ENCODE results near the gene UBL5.
"Not testable (repeated sequence)": the region's sequence is repeated elsewhere in the genome, so short reads cannot be mapped to it uniquely, and the experiment has no call there.

UBL5 gene

DNA sequence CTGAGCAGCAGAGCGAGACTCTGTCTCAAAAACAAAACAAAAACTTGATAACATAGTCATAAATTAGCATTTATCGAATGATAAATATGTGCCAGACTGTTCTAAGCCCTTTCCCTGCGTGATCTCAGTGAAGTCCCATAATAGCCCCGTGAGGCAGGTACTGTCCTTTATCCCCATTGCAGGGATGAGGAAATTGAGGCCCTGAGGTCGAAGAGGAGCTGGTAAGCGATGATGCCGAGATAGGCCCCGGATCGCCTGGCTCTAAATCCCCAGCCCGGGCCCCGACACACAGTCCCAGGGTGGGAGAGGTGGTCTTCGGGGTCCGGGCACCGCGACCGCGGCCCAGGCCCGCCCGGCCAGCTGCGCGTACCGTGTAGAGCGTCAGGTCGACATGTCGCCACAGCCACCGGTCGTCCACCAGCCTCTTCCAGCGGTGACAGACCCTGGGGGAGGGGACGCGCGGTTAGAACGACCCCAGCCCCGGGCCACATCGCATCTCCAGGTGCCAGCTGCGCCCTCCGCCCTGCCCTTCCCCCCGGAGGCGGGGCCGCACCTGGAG lies 9.5 kb upstream of the UBL5 start:
- no peak for DNase-seq (ENCODE audit: low read depth)
- TF ChIP-seq, protein P1, sequence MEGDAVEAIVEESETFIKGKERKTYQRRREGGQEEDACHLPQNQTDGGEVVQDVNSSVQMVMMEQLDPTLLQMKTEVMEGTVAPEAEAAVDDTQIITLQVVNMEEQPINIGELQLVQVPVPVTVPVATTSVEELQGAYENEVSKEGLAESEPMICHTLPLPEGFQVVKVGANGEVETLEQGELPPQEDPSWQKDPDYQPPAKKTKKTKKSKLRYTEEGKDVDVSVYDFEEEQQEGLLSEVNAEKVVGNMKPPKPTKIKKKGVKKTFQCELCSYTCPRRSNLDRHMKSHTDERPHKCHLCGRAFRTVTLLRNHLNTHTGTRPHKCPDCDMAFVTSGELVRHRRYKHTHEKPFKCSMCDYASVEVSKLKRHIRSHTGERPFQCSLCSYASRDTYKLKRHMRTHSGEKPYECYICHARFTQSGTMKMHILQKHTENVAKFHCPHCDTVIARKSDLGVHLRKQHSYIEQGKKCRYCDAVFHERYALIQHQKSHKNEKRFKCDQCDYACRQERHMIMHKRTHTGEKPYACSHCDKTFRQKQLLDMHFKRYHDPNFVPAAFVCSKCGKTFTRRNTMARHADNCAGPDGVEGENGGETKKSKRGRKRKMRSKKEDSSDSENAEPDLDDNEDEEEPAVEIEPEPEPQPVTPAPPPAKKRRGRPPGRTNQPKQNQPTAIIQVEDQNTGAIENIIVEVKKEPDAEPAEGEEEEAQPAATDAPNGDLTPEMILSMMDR (IDR thresholded peaks at IDR 0.05; ENCODE audit: control insufficient read depth, insufficient read depth, low read depth, low read length, missing control alignments) = no peak

DNA sequence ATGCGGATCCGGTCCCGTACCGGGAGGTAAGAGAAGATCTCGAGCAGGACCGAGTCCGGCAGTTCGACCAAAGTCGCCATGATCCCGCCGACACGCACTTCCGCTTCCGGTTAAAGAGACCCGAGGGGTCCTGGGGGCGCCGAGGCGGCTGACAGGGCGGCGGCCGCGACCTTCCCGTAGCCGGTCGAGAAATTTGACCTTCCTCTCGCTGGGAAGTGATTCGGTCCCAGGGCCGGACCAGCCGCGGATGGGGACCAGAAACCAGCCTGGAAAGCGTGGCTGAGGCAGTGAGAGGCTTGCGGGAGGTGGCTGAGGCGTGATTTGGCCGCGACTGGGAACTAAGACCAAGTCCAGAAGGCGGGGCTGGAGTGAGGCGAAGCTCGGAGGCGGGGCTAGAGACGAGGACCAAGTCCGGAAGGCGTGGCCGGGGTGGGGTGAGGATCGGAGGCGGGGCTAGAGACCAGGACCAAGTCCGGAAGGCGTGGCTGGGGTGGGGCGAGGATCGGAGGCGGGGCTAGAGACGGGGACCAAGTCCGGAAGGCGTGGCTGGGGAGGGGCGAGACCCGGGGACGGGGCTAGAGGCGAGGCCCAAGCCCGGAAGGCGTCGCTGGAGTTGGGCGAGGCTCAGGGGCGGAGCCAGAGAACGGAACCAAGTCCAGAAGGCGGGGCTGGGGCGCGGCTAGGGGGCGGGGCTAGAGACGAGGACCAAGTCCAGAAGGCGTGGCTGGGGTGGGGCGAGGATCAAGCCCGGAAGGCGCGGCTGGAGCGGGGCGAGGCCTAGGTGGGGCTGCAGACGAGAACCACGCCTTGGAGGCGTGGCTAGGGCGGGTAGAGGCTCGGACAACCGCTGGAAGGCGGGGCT lies 8.8 kb upstream of the UBL5 start, which contains the start of gene FBXL12:
TSS of gene FBXL12 (minus strand) at position 346 of the 862 bp plus-strand sequence. CDS start at position 80, 266 bp downstream.
- DNase-seq (ENCODE audit: low read depth) = peak; percentile 98
- TF ChIP-seq, protein P1 (IDR thresholded peaks at IDR 0.05; ENCODE audit: control insufficient read depth, insufficient read depth, low read depth, low read length, missing control alignments) = no peak
- H3K4me3 ChIP-seq (ENCODE audit: control insufficient read depth, low read depth, low read length) = peak within 1 kb of the TSS; percentile 90

More for the DNA sequence above, 9.5 kb upstream of the UBL5 start:
- H3K4me3 ChIP-seq (ENCODE audit: control insufficient read depth, low read depth, low read length) = peak overlapping the region; percentile 90

DNA sequence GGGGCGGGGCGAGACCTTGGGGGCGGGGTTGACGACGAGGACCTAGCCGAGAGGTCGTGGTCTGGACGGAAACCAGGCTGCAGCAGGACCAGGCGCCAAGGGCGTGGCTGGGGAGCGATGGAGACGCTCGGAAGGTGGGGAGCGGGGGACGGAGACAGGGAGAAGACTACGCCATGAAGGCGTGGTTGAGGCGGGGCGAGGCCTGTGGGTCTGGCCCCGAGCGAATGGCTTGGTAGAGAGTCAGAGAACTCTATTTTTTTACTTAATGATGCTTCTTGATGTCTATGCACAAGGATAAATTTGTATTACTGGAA lies 8.2 kb upstream of the UBL5 start:
- no peak for DNase-seq (ENCODE audit: low read depth)
- TF ChIP-seq, protein P1 (IDR thresholded peaks at IDR 0.05; ENCODE audit: control insufficient read depth, insufficient read depth, low read depth, low read length, missing control alignments) = no peak

DNA sequence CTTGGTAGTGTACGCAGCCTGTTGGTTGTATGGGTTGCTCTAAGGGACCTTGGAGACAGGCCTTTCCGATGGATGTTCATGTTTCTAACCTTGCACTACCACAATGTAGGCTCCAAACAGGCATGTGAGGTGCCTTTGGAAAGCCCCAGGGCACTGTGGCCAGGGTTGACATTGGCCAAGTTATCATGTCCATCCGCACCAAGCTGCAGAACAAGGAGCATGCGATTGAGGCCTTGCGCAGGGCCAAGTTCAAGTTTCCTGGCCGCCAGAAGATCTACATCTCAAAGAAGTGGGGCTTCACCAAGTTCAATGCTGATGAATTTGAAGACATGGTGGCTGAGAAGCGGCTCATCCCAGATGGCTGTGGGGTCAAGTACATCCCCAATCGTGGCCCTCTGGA lies 7.7 kb upstream of the UBL5 start:
- H3K4me3 ChIP-seq (ENCODE audit: control insufficient read depth, low read depth, low read length); DNase-seq (ENCODE audit: low read depth): not testable (repeated sequence)

More for the DNA sequence above, 8.2 kb upstream of the UBL5 start:
- H3K4me3 ChIP-seq (ENCODE audit: control insufficient read depth, low read depth, low read length) = peak overlapping the region; percentile 42

DNA sequence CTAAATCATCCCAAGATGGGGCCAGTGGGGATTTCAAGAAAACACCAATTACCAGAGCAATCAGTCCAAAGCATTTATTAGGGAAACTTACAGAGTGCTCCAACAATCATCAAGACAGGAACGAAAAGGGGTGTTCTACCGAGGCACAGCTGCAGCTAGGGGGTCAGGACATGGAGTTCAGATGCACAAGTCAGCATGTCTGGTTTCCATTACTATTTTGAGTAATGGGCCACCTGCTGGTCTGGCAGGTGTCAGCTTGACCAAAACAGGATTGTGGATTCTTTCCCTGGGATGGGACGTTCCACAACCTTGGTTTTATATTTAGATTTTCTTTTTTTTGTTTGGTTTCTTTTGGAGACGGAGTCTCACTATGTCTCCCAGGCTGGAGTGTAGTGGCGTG lies 3.9 kb upstream of the UBL5 start:
- H3K4me3 ChIP-seq (ENCODE audit: control insufficient read depth, low read depth, low read length) = no peak overlapping the region
- TF ChIP-seq, protein P1 (IDR thresholded peaks at IDR 0.05; ENCODE audit: control insufficient read depth, insufficient read depth, low read depth, low read length, missing control alignments) = no peak

DNA sequence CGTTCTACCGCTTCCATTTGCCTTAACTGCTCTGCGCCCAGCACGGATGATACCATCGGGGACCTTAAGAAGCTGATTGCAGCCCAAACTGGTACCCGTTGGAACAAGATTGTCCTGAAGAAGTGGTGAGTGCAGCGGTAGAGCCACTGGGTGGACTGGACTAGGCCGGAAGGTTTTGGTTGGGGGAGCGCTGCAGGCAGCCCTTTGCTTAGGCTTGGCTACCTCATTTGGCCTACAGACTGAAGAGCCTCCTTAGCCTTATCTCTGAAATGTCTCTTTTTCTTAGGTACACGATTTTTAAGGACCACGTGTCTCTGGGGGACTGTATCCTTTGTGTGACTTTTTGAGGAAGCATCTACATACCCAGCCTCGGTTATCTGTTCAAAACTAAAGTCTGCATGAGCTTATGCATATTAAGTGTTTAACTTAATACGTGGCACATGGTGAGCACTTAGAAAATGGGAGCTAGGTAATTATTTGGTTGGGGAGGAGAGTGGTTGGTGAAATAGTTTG lies 889 bp downstream of the UBL5 start:
- TF ChIP-seq, protein P1 (IDR thresholded peaks at IDR 0.05; ENCODE audit: control insufficient read depth, insufficient read depth, low read depth, low read length, missing control alignments) = no peak
- no peak for DNase-seq (ENCODE audit: low read depth)
- H3K4me3 ChIP-seq (ENCODE audit: control insufficient read depth, low read depth, low read length) = peak overlapping the region; percentile 99

More for the DNA sequence above, 3.9 kb upstream of the UBL5 start:
- no peak for DNase-seq (ENCODE audit: low read depth)

DNA sequence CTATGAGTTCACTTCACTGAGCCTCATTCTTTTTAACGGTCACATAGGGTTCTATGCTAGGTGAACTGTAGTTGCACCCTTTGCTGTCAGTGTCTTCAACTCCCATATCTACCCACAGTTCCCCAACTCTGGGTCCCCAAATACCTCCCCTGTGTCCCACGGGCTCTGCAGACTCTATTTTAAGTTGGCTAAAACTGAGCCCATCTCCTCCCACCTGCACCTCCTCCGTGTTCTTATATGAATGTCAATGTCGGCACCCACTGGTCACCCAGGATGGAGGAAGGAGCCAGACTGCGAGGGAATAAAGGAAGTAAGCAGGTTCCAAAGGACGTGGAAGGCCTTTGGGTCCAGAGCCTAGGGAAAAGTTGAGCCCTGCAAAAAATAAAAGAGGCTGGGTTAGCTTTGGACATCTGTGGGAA lies 6.6 kb downstream of the UBL5 start:
- DNase-seq (ENCODE audit: low read depth) = no peak
- TF ChIP-seq, protein P1 (IDR thresholded peaks at IDR 0.05; ENCODE audit: control insufficient read depth, insufficient read depth, low read depth, low read length, missing control alignments) = no peak
- H3K4me3 ChIP-seq (ENCODE audit: control insufficient read depth, low read depth, low read length) = peak overlapping the region; percentile 53

Measured in AG09309 (cell line).